SJCRH30 (cell line): ENCODE data around the gene SRSF7. TPM values are rescaled to one million over a fixed set of nuclear protein-coding genes. Genes with fewer than 3 reads are reported as not detected.
"Not testable (repeated sequence)": the region's sequence is repeated elsewhere in the genome, so short reads cannot be mapped to it uniquely, and the experiment has no call there.

Source experiments
- DNase-seq, 2 experiments: peaks; one replicate each; pipeline ENCODE4 v3.0.0-alpha.2; 2015 to 2020
- H3K27ac ChIP-seq: fragments of 250-450 bp; sonication (Bioruptor Pico); 2 replicates; pipeline ENCODE4 v1.5.1; 2020; ENCODE audit warnings: mild to moderate bottlenecking, moderate library complexity
- H3K27me3 ChIP-seq: fragments of 250-450 bp; sonication (Bioruptor Pico); 2 replicates; pipeline ENCODE4 v1.5.1; 2020; ENCODE audit warnings: mild to moderate bottlenecking, moderate library complexity
- H3K36me3 ChIP-seq: fragments of 250-450 bp; sonication (Bioruptor Pico); 2 replicates; pipeline ENCODE4 v1.5.1; 2020; ENCODE audit warnings: mild to moderate bottlenecking, moderate library complexity
- H3K4me1 ChIP-seq: fragments of 250-450 bp; sonication (Bioruptor Pico); 2 replicates; pipeline ENCODE4 v1.5.1; 2020; ENCODE audit warnings: mild to moderate bottlenecking, moderate library complexity
- H3K4me3 ChIP-seq: fragments of 250-450 bp; sonication (Bioruptor Pico); 2 replicates; pipeline ENCODE4 v1.5.1; 2020; ENCODE audit warnings: mild to moderate bottlenecking, moderate library complexity
- H3K9me3 ChIP-seq: fragments of 250-450 bp; sonication (Bioruptor Pico); replicated peaks from 2 replicates; pipeline ENCODE4 v1.5.1; 2020; ENCODE audit warnings: mild to moderate bottlenecking, moderate library complexity
- total RNA-seq: library from RNA; depleted of rRNA; stranded (reverse); fragments of >200 nt; shearing (Covaris generic); gene quantifications from 2 replicates; pipeline ENCODE4 v1.2.3, GENCODE V29; 2014; rRNA removed

The SRSF7 gene
- total RNA-seq, result 328 and 367 TPM in 2 replicates

DNA sequence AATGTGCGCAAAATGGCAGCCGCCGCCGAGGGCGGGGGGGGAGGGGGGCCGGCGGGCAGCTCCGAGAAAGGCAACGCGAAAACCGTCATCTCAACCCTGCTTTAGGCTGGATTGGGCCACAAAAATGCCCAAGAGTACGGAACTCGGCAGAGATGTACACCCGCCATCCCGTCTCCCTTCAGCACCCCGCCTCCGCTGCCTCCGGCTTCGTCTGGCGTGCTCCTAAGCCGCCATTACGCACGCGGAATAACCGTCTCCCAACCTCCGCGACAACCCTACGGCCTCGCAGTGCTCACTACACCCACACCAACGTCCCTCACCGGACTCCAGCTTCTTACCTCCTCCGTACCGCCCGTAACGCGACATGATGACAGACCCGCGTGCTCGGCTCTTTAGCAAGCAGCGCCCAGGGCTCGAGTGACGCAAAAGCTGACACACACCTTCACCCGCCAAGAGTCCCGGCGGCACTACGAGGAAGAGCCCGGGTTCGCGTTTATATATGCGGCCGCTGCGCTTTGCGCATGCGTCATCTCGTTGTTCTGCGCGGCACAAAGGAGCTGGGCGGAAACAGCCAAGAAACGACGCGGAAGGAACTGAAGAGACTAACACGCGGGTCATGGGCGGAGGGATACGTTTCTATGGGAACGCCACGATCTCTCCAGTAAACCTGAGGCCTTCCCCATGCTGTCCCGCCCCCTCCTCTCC, at the start of gene SRSF7:
Gene SRSF7 (minus strand): TSS at position 471 of the 705 bp plus-strand sequence. CDS start 105 bp downstream, at position 366.
- Histone ChIP-seq H3K9me3 (no peaks in the 10 kb centered on the region), H3K27me3 (no peaks in the 10 kb centered on the region), H3K4me1 (peaks cover 22% of the 10 kb centered on the region), H3K27ac (peak within 1 kb of the TSS; percentile 97), H3K4me3 (peak within 1 kb of the TSS; percentile 99), H3K36me3 (peaks cover 44% of the 10 kb centered on the region)
- DNase-seq, result peak; percentile 100

DNA sequence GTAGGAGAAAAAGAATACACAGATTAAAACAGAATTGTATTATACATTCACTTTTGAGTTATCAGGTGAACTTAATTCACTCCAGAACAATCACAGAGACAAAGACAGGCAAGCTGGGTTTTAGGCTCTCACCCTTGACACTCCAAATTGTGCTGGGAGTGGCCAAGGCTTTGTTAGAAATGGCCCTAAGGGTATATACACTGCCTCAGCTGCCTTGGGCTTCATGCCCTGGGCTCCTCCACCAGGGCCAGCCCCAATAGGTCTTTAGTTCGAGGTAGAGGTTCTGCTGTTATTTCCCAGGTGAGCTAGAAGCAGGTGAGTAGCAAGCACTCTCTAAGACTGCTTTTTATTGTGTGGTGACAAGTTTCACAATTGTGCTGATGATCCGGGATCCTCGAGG, 46.8 kb upstream of the SRSF7 start:
- peak in 1 of 2 experiments; percentile 54 for DNase-seq
- peaks cover 20% of the 10 kb centered on the region for H3K4me1 ChIP-seq
- H3K27ac ChIP-seq, result peak overlapping the region; percentile 70
- no peak overlapping the region for H3K4me3 ChIP-seq
- H3K27me3 ChIP-seq, result no peaks in the 10 kb centered on the region
- H3K9me3 ChIP-seq, result no peaks in the 10 kb centered on the region
- H3K36me3 ChIP-seq, result peaks cover 6% of the 10 kb centered on the region

DNA sequence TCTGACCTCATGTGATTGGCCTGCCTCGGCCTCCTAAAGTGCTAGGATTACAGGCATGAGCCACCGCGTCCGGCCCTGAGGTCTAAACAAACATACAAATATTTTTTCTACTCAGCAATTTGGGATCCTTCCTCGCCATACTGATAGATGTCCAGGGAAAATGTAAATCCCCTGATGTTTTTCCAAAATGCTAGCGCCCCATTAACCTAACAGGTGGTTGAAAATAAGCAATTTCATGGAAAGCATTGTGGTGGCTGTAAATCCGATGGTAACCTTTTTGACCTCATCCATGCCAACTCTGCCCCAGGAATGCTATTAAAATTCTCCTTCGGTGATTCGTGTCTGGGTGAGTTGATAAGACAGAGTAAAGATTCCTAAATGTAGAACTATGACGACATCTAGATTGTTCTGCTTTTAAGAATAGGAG, 46.1 kb upstream of the SRSF7 start:
- peak; percentile 91 to 95 for DNase-seq
- H3K9me3 ChIP-seq, result no peaks in the 10 kb centered on the region
- peak overlapping the region; percentile 70 for H3K27ac ChIP-seq

DNA sequence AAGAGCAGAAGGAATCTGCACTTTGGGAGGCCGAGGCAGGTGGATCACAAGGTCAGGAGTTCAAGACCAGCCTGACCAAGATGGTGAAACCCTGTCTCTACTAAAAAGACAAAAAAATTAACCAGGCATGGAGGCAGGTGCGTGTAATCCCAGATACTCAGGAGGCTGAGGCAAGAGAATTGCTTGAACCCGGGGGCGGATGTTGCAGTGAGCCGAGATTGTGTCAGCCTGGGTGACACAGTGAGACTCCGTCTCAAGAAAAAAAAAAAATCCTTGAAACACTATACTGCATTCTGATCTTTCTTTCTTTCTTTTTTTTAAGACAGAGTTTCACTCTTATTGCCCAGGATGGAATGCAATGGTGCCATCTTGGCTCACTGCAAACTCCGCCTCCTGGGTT, 43.9 kb upstream of the SRSF7 start:
- not testable (repeated sequence) for DNase-seq, H3K4me3 ChIP-seq
- peaks cover 20% of the 10 kb centered on the region for H3K4me1 ChIP-seq

More for the DNA sequence above, 46.1 kb upstream of the SRSF7 start:
- Histone ChIP-seq H3K27me3 (no peaks in the 10 kb centered on the region), H3K4me1 (peaks cover 20% of the 10 kb centered on the region), H3K4me3 (no peak overlapping the region), H3K36me3 (peaks cover 6% of the 10 kb centered on the region)

GRCh38 chr2:38794235-38794946, 43.2 kb upstream of the SRSF7 start:
- DNase-seq, result no peak
- no peaks in the 10 kb centered on the region for H3K27me3 ChIP-seq
- no peak overlapping the region for H3K4me3 ChIP-seq
- no peak overlapping the region for H3K27ac ChIP-seq
- H3K9me3 ChIP-seq, result no peaks in the 10 kb centered on the region
- peaks cover 20% of the 10 kb centered on the region for H3K4me1 ChIP-seq
- H3K36me3 ChIP-seq, result peaks cover 2% of the 10 kb centered on the region; the same call in 1 of the 2 replicates

More for the DNA sequence above, 43.9 kb upstream of the SRSF7 start:
- H3K27ac ChIP-seq, H3K9me3 ChIP-seq, H3K36me3 ChIP-seq, H3K27me3 ChIP-seq: not testable (repeated sequence)

DNA sequence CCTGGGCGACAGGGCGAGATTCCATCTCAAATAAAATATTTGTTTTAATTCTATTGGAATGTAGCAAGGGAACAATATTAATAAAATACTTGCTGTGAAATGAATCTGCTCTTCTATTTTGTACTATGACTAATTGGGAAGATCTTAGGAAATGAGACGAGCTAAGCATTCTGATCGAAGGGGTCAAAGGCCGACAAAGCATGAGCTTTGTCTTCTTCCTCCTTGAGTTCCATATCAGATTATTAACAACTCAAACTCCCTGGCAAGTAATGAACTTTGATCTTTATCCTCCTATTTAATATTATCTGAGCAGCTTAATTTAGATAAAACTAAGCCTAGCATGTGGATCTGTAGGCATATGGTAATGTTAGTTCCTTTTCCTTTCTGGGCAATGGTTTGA, 42.4 kb upstream of the SRSF7 start:
- peaks cover 25% of the 10 kb centered on the region for H3K4me1 ChIP-seq
- H3K9me3 ChIP-seq, result no peaks in the 10 kb centered on the region
- H3K36me3 ChIP-seq, result no peaks in the 10 kb centered on the region
- H3K27ac ChIP-seq, result no peak overlapping the region
- no peaks in the 10 kb centered on the region for H3K27me3 ChIP-seq
- DNase-seq, result no peak
- no peak overlapping the region for H3K4me3 ChIP-seq

DNA sequence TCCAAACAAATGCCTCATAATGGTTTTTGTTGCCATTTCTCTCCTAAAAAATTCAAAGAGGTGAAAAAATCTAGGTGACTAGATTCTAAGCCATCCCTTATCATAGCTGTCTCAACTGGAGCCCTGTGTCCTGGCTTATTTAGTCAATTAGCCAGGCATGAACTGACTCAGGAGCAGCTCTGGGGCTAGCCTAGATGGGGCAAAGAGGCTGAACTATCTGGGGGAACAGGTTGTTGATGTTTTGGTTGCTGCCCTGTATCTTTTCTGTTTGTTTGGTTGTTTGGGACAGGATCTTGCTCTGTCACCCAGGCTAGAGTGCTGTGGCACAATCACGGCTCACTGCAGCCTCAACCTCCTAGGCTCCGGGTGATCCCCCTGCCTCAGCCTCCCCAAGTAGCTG, 41.6 kb upstream of the SRSF7 start:
- Histone ChIP-seq H3K4me1 (peaks cover 27% of the 10 kb centered on the region), H3K27me3 (no peaks in the 10 kb centered on the region), H3K27ac (no peak overlapping the region), H3K4me3 (no peak overlapping the region), H3K9me3 (no peaks in the 10 kb centered on the region), H3K36me3 (no peaks in the 10 kb centered on the region)
- DNase-seq, result no peak

GRCh38 chr2:38792321-38792720, 41.2 kb upstream of the SRSF7 start:
- not testable (repeated sequence) for H3K27me3 ChIP-seq, H3K27ac ChIP-seq

GRCh38 chr2:38791744-38792143, 40.6 kb upstream of the SRSF7 start:
- Histone ChIP-seq H3K27me3 (no peaks in the 10 kb centered on the region), H3K9me3 (no peaks in the 10 kb centered on the region), H3K4me1 (peaks cover 22% of the 10 kb centered on the region), H3K4me3 (no peak overlapping the region), H3K36me3 (no peaks in the 10 kb centered on the region), H3K27ac (no peak overlapping the region)
- DNase-seq, result no peak

More at GRCh38 chr2:38792321-38792720, 41.2 kb upstream of the SRSF7 start:
- H3K4me3 ChIP-seq, H3K36me3 ChIP-seq, H3K9me3 ChIP-seq, DNase-seq: not testable (repeated sequence)
- peaks cover 26% of the 10 kb centered on the region for H3K4me1 ChIP-seq

DNA sequence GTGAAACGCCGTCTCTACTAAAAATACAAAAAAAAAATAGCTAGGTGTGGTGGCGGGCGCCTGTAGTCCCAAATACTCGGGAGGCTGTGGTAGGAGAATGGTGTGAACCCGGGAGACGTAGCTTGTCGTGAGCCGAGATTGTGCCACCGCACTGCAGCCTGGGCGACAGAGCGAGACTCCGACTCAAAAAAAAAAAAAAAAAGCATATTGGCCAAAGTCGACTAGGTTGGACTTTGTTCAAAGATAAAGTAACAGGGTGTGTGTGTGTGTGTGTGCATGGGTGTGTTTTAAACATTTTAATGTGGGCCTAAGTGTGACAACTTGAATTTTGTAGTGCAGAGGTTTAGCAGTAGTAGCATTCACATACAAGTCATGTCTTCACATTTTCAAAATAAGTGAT, 38.5 kb upstream of the SRSF7 start:
- H3K9me3 ChIP-seq, result no peaks in the 10 kb centered on the region
- H3K4me3 ChIP-seq, result no peak overlapping the region
- H3K27ac ChIP-seq, result no peak overlapping the region
- no peaks in the 10 kb centered on the region for H3K27me3 ChIP-seq
- H3K4me1 ChIP-seq, result peaks cover 27% of the 10 kb centered on the region
- no peaks in the 10 kb centered on the region for H3K36me3 ChIP-seq
- no peak for DNase-seq

GRCh38 chr2:38788306-38788705, 37.1 kb upstream of the SRSF7 start:
- Histone ChIP-seq H3K36me3 (no peaks in the 10 kb centered on the region), H3K27ac (peak overlapping the region; percentile 64), H3K4me3 (no peak overlapping the region), H3K27me3 (no peaks in the 10 kb centered on the region), H3K9me3 (no peaks in the 10 kb centered on the region), H3K4me1 (peaks cover 31% of the 10 kb centered on the region)
- peak; percentile 55 to 67 for DNase-seq

DNA sequence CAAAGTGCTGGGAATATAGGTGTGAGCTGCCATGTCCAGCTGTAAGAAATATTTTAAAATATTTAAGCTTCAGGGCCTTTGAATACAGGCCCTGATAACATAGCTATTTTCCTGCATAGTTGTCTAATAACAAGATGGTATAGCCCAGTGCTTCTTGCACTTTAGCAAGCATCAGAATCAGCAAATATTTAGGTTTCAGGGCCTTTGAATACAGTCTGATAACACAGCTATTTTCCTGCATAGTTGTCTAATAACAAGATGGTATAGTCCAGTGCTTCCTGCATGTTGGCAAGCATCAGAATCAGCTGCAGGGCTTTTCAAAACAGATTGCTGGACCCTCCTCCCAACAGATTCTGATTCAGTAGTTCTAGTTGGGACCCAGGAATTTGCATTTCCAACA, 32.4 kb upstream of the SRSF7 start:
- Histone ChIP-seq H3K4me3 (no peak overlapping the region), H3K27me3 (no peaks in the 10 kb centered on the region), H3K9me3 (no peaks in the 10 kb centered on the region), H3K36me3 (peaks cover 11% of the 10 kb centered on the region), H3K27ac (no peak overlapping the region), H3K4me1 (peaks cover 27% of the 10 kb centered on the region)
- DNase-seq, result no peak

GRCh38 chr2:38778687-38779082, 27.5 kb upstream of the SRSF7 start:
- peak overlapping the region; percentile 59 for H3K27ac ChIP-seq
- no peaks in the 10 kb centered on the region for H3K9me3 ChIP-seq
- H3K4me1 ChIP-seq, result peaks cover under 1% of the 10 kb centered on the region; the same call in 1 of the 2 replicates
- H3K36me3 ChIP-seq, result peaks cover 11% of the 10 kb centered on the region
- DNase-seq, result no peak
- H3K27me3 ChIP-seq, result no peaks in the 10 kb centered on the region
- H3K4me3 ChIP-seq, result peak overlapping the region; percentile 76

DNA sequence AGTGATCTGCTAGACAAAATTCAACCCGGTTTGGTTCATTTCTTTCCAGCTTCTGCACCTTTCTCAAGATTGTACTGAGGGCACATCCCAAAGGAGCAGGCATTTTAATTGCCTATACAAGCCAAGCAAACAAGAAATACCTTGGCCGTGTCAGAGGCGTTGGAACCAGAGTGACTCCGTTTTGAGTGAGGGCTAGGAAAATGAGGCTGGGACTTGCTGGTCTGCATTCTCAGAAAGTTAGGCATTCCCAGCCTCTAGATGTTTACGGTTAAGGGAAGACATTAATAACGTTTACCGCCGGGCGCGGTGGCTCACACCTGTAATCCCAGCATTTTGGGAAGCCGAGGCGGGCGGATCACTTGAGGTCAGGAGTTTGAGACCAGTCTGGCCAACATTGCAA, 25.4 kb upstream of the SRSF7 start:
- no peak for DNase-seq
- no peak overlapping the region for H3K4me3 ChIP-seq

GRCh38 chr2:38775921-38776225, 24.7 kb upstream of the SRSF7 start:
- H3K36me3 ChIP-seq, result peaks cover 2% of the 10 kb centered on the region; the same call in 1 of the 2 replicates
- peaks cover 11% of the 10 kb centered on the region for H3K4me1 ChIP-seq
- DNase-seq, result no peak
- no peak overlapping the region for H3K4me3 ChIP-seq
- no peaks in the 10 kb centered on the region for H3K27me3 ChIP-seq
- no peaks in the 10 kb centered on the region for H3K9me3 ChIP-seq
- H3K27ac ChIP-seq, result no peak overlapping the region

More for the DNA sequence above, 25.4 kb upstream of the SRSF7 start:
- no peak overlapping the region for H3K27ac ChIP-seq
- peaks cover 8% of the 10 kb centered on the region for H3K36me3 ChIP-seq
- H3K4me1 ChIP-seq, result peaks cover 9% of the 10 kb centered on the region
- H3K27me3 ChIP-seq, result no peaks in the 10 kb centered on the region
- H3K9me3 ChIP-seq, result no peaks in the 10 kb centered on the region
